IMR-90 (cell line): ENCODE measurements around the gene FERMT2. TPM values are rescaled to one million over a fixed set of nuclear protein-coding genes. Genes with fewer than 3 reads are reported as not detected.

Experiments
- ATAC-seq: fragments of 200-7000 bp; cut with Tn5 transposase; 2 replicates; pipeline ENCODE4 v1.9.1; 2020; ENCODE audit warnings: low read depth, mild to moderate bottlenecking, moderate library complexity
- BruUV-seq: library from RNA; stranded (reverse); fragments of 400-500 nt; replicated peaks from 2 replicates; lab custom pipeline; 2021; lab: Mats Ljungman, UMichigan
- CTCF ChIA-PET: fragments of 300-600 bp; formaldehyde crosslinking; extraction: SDS; loops from one replicate; lab custom pipeline; 2021; ENCODE audit warnings: antibody characterized with exemption; lab: Yijun Ruan, JAX
- POLR2A ChIA-PET: fragments of 300-600 bp; sonication (Branson Sonifier 250); formaldehyde crosslinking; loops from one replicate; lab custom pipeline; 2022; ENCODE audit warnings: antibody characterized with exemption; ENCODE audit not compliant: unreplicated experiment; lab: Charles Lee
- DNase-seq: peaks from one replicate; pipeline ENCODE4 v3.0.0; 2013
- H2AFZ ChIP-seq: replicated peaks from 2 replicates; pipeline ENCODE3; 2013; ENCODE audit warnings: low read length, mild to moderate bottlenecking; ENCODE audit not compliant: poor library complexity
- H2AK5ac ChIP-seq: 2 replicates; pipeline ENCODE4 v1.6.1; 2013; ENCODE audit warnings: low read depth, low read length, inconsistent platforms
- H2AK9ac ChIP-seq: replicated peaks from 2 replicates; pipeline ENCODE3; 2013; ENCODE audit warnings: mild to moderate bottlenecking, low read depth, low read length, moderate library complexity; ENCODE audit not compliant: poor library complexity
- H2BK120ac ChIP-seq: 2 replicates; pipeline ENCODE4 v1.6.1; 2013; ENCODE audit warnings: low read depth, low read length, inconsistent platforms
- H2BK15ac ChIP-seq: 3 replicates; pipeline ENCODE4 v1.6.1; 2013; ENCODE audit warnings: low read depth, low read length, inconsistent platforms
- H2BK20ac ChIP-seq: 2 replicates; pipeline ENCODE4 v1.6.1; 2013; ENCODE audit warnings: low read depth, mild to moderate bottlenecking, inconsistent platforms, low read length, moderate library complexity
- H2BK5ac ChIP-seq: 2 replicates; pipeline ENCODE4 v1.6.1; 2013; ENCODE audit warnings: mild to moderate bottlenecking, low read depth, low read length, inconsistent platforms; ENCODE audit not compliant: poor library complexity, severe bottlenecking
- H3K14ac ChIP-seq: replicated peaks from 2 replicates; pipeline ENCODE4 v1.6.1; 2013; ENCODE audit warnings: low read depth, low read length, inconsistent platforms
- H3K18ac ChIP-seq: 2 replicates; pipeline ENCODE4 v1.6.1; 2013; ENCODE audit warnings: low read depth, low read length, control low read depth
- H3K23ac ChIP-seq: 2 replicates; pipeline ENCODE4 v1.6.1; 2013; ENCODE audit warnings: low read depth, low read length, inconsistent platforms
- H3K27ac ChIP-seq: 2 replicates; pipeline ENCODE4 v1.5.1; 2013; ENCODE audit warnings: mild to moderate bottlenecking, control low read depth, low read length; ENCODE audit not compliant: insufficient read depth
- H3K27me3 ChIP-seq: 2 replicates; pipeline ENCODE4 v1.6.1; 2013; ENCODE audit warnings: low read length; ENCODE audit not compliant: control insufficient read depth, insufficient read depth
- H3K36me3 ChIP-seq: 2 replicates; pipeline ENCODE4 v1.6.1; 2013; ENCODE audit warnings: low read length, mixed read lengths; ENCODE audit not compliant: control insufficient read depth, insufficient read depth
- H3K4ac ChIP-seq: 2 replicates; pipeline ENCODE4 v1.6.1; 2013; ENCODE audit warnings: low read depth, low read length, inconsistent platforms
- H3K4me1 ChIP-seq: 2 replicates; pipeline ENCODE4 v1.6.1; 2013; ENCODE audit warnings: low read length, mixed read lengths; ENCODE audit not compliant: control insufficient read depth, insufficient read depth
- H3K4me2 ChIP-seq: 2 replicates; pipeline ENCODE4 v1.6.1; 2013; ENCODE audit warnings: low read depth, mild to moderate bottlenecking, control low read depth, low read length, moderate library complexity
- H3K4me3 ChIP-seq: 2 replicates; pipeline ENCODE4 v1.5.1; 2013; ENCODE audit warnings: low read depth, mild to moderate bottlenecking, control low read depth, low read length, moderate library complexity; ENCODE audit not compliant: insufficient read depth
- H3K56ac ChIP-seq: 2 replicates; pipeline ENCODE4 v1.6.1; 2013; ENCODE audit warnings: low read length, inconsistent platforms; ENCODE audit not compliant: insufficient read depth; ENCODE audit errors: extremely low read depth
- H3K79me1 ChIP-seq, 2 experiments: 2 replicates each; pipeline ENCODE4 v1.6.1; 2013; ENCODE audit warnings: low read length in 2 of 2, inconsistent platforms in 1 of 2, low read depth in 1 of 2
- H3K9ac ChIP-seq: 2 replicates; pipeline ENCODE4 v1.6.1; 2013; ENCODE audit warnings: low read depth, low read length, control low read depth
- H3K9me1 ChIP-seq: 2 replicates; pipeline ENCODE4 v1.6.1; 2013; ENCODE audit warnings: low read length, inconsistent platforms; ENCODE audit not compliant: insufficient read depth
- H3K9me3 ChIP-seq: 2 replicates; pipeline ENCODE4 v1.6.1; 2013; ENCODE audit warnings: low read length; ENCODE audit not compliant: control insufficient read depth, insufficient read depth
- H4K20me1 ChIP-seq: 2 replicates; pipeline ENCODE4 v1.6.1; 2013; ENCODE audit warnings: low read length, inconsistent platforms; ENCODE audit not compliant: insufficient read depth
- H4K5ac ChIP-seq: 2 replicates; pipeline ENCODE4 v1.6.1; 2013; ENCODE audit warnings: mild to moderate bottlenecking, low read depth, low read length, control low read depth
- H4K8ac ChIP-seq, 2 experiments: 2 replicates each; pipeline ENCODE4 v1.6.1; 2013; ENCODE audit warnings: low read depth in 2 of 2, low read length in 2 of 2, control low read depth in 1 of 2, inconsistent platforms in 1 of 2
- H4K91ac ChIP-seq: 2 replicates; pipeline ENCODE4 v1.6.1; 2013; ENCODE audit warnings: low read depth, low read length, inconsistent platforms; ENCODE audit not compliant: insufficient read depth
- BHLHE40 ChIP-seq: fragments of 150-350 bp; IDR thresholded peaks from 2 replicates; pipeline ENCODE4 v1.6.1; 2016; ENCODE audit warnings: mild to moderate bottlenecking, low read depth, low read length
- CHD1 ChIP-seq: IDR thresholded peaks from 2 replicates; pipeline ENCODE4 v1.6.1; 2012; ENCODE audit warnings: low read depth, low read length, improper control_type of control experiment
- MAFK ChIP-seq: IDR thresholded peaks from 2 replicates; pipeline ENCODE4 v1.6.1; 2012; ENCODE audit warnings: low read depth, low read length, improper control_type of control experiment
- MAZ ChIP-seq: IDR thresholded peaks from 2 replicates; pipeline ENCODE4 v1.6.1; 2012; ENCODE audit warnings: low read depth, mild to moderate bottlenecking, low read length, improper control_type of control experiment, moderate library complexity, borderline replicate concordance
- WGBS, 2 experiments: methylation state at CpG; one replicate each; pipeline versions ENCODE4 v1.1.5 to v1.1.7; 2013; ENCODE audit warnings: missing lambda C conversion rate in 2 of 2; ENCODE audit not compliant: insufficient read length in 1 of 2; ENCODE audit errors: extremely low coverage in 2 of 2; 5-methylcytosine and 5-hydroxymethylcytosine counted together
- dilution Hi-C: fragments of 300-500 bp; cut with HindIII; formaldehyde crosslinking; loops from one replicate; pipeline ENCODE4 v1.14.3; 2018; ENCODE audit warnings: low sequenced_read_pairs; ENCODE audit not compliant: unreplicated experiment
- in situ Hi-C: fragments of 300-500 bp; cut with MboI; formaldehyde crosslinking; loops from 3 replicates; pipeline ENCODE4 v1.14.3; 2019; ENCODE audit warnings: low sequenced_read_pairs, inconsistent platforms, mixed read lengths
- intact Hi-C: fragments of 100-400 bp; cut with micrococcal nuclease; formaldehyde crosslinking; loops from 2 replicates; pipeline ENCODE4 v1.10.0; 2022
- polyA plus RNA-seq, 3 experiments: library from polyadenylated mRNA; depleted of rRNA; stranded (reverse); fragments of >200 nt; gene quantifications; 2 replicates each; pipeline ENCODE4 v1.2.3, GENCODE V29; 2012; ENCODE audit warnings: low replicate concordance in 1 of 3
- total RNA-seq: library from RNA; depleted of rRNA; stranded (reverse); fragments of >200 nt; gene quantifications from 2 replicates; pipeline ENCODE4 v1.2.3, GENCODE V29; 2012
- TF ChIP-seq, protein P1 (sequence below): fragments of 150-350 bp; IDR thresholded peaks from 2 replicates; pipeline ENCODE4 v1.6.1; 2017; ENCODE audit warnings: mild to moderate bottlenecking, antibody characterized with exemption, low read length, low read depth
- TF ChIP-seq, protein P2 (sequence below): conservative IDR thresholded peaks from 2 replicates; pipeline ENCODE4 v1.5.1; 2012; ENCODE audit warnings: mild to moderate bottlenecking, low read depth, low read length, improper control_type of control experiment

FERMT2 gene
- total and polyA plus RNA-seq, 2 of the 4 experiments (the other 2 are of a cell fraction), result 131 to 217 TPM

DNA sequence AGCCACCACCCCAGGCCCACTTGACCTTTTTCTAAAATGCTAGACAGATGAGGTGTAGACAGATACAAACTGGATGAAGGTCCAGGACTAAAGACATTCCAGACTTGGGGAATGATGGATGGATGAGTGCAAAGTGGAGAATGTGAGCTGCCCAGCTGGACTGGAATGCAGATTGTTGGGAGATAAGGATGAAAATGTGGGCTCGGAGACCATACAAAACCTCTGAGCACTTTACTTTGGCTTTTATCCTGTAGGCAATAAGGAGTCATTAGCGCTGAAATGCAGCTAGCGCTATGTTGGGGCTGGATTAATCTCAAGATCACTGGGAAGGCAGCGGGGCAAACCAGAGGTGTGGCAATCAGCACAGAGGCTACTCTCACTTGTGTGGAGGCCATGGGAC is 94.7 kb downstream of the FERMT2 start:
- ATAC-seq (no peak), DNase-seq (no peak)
- H3K9ac ChIP-seq, result no peak overlapping the region
- H3K23ac ChIP-seq, result no peak overlapping the region
- dilution Hi-C loops, result no loop called here
- TF ChIP-seq BHLHE40 (no peak), CHD1 (no peak), MAFK (no peak), MAZ (no peak)
- TF ChIP-seq, protein P1, sequence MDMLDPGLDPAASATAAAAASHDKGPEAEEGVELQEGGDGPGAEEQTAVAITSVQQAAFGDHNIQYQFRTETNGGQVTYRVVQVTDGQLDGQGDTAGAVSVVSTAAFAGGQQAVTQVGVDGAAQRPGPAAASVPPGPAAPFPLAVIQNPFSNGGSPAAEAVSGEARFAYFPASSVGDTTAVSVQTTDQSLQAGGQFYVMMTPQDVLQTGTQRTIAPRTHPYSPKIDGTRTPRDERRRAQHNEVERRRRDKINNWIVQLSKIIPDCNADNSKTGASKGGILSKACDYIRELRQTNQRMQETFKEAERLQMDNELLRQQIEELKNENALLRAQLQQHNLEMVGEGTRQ, result no peak
- TF ChIP-seq, protein P2, sequence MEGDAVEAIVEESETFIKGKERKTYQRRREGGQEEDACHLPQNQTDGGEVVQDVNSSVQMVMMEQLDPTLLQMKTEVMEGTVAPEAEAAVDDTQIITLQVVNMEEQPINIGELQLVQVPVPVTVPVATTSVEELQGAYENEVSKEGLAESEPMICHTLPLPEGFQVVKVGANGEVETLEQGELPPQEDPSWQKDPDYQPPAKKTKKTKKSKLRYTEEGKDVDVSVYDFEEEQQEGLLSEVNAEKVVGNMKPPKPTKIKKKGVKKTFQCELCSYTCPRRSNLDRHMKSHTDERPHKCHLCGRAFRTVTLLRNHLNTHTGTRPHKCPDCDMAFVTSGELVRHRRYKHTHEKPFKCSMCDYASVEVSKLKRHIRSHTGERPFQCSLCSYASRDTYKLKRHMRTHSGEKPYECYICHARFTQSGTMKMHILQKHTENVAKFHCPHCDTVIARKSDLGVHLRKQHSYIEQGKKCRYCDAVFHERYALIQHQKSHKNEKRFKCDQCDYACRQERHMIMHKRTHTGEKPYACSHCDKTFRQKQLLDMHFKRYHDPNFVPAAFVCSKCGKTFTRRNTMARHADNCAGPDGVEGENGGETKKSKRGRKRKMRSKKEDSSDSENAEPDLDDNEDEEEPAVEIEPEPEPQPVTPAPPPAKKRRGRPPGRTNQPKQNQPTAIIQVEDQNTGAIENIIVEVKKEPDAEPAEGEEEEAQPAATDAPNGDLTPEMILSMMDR, result no peak
- H3K27me3 ChIP-seq, result no peaks in the 10 kb centered on the region
- H4K5ac ChIP-seq, result no peak overlapping the region
- no peak overlapping the region for H3K4me3 ChIP-seq
- no peak overlapping the region for H2BK20ac ChIP-seq
- 75% methylated on average over 4 of the region's 4 CpGs; no CpG with 5 or more reads in 1 of the 2 experiments for WGBS, 2 experiments
- in situ Hi-C loops, result no loop called here
- no peak overlapping the region for H3K4ac ChIP-seq
- POLR2A ChIA-PET, result no interaction called here
- intact Hi-C loops, result no loop called here
- peaks cover 2% of the 10 kb centered on the region; the same call in 1 of the 2 replicates for H3K4me1 ChIP-seq
- H4K8ac ChIP-seq, result no peak overlapping the region
- H3K56ac ChIP-seq, result no peak overlapping the region
- H3K27ac ChIP-seq, result no peak overlapping the region
- peaks cover 6% of the 10 kb centered on the region for H3K9me1 ChIP-seq
- H3K4me2 ChIP-seq, result no peak overlapping the region
- no peak overlapping the region for H3K14ac ChIP-seq
- H2AFZ ChIP-seq, result no peak overlapping the region
- H2BK15ac ChIP-seq, result no peak overlapping the region
- no peak overlapping the region for H2AK5ac ChIP-seq
- no peak overlapping the region for H2AK9ac ChIP-seq
- no peak overlapping the region for H2BK120ac ChIP-seq
- H3K36me3 ChIP-seq, result peaks cover 39% of the 10 kb centered on the region
- H3K79me1 ChIP-seq, result peaks cover 12 to 30% of the 10 kb centered on the region in 2 experiments
- BruUV-seq, result no TSS peak
- H4K20me1 ChIP-seq, result no peaks in the 10 kb centered on the region
- CTCF ChIA-PET, result no interaction called here
- no peak overlapping the region for H3K18ac ChIP-seq
- no peaks in the 10 kb centered on the region for H3K9me3 ChIP-seq
- H2BK5ac ChIP-seq, result no peak overlapping the region
- no peak overlapping the region for H4K91ac ChIP-seq
